BLaER1 (cell line): ENCODE data around the gene ERVMER34-1.

Source experiments
- H3K27ac ChIP-seq: shearing (Covaris generic); formaldehyde crosslinking; 2 replicates; pipeline ENCODE4 v1.8.1; 2022
- H3K27me3 ChIP-seq: shearing (Covaris generic); formaldehyde crosslinking; 2 replicates; pipeline ENCODE4 v1.8.1; 2022
- H3K36me3 ChIP-seq: shearing (Covaris generic); formaldehyde crosslinking; 2 replicates; pipeline ENCODE4 v1.8.1; 2022
- H3K4me1 ChIP-seq: shearing (Covaris generic); formaldehyde crosslinking; 2 replicates; pipeline ENCODE4 v1.8.1; 2022
- H3K4me2 ChIP-seq: shearing (Covaris generic); formaldehyde crosslinking; 2 replicates; pipeline ENCODE4 v1.8.1; 2022
- H3K4me3 ChIP-seq: shearing (Covaris generic); formaldehyde crosslinking; 2 replicates; pipeline ENCODE4 v1.8.1; 2022
- H3K9ac ChIP-seq: shearing (Covaris generic); formaldehyde crosslinking; 2 replicates; pipeline ENCODE4 v1.8.1; 2022
- H3K9me3 ChIP-seq: shearing (Covaris generic); formaldehyde crosslinking; 2 replicates; pipeline ENCODE4 v1.8.1; 2022
- H4K20me1 ChIP-seq: shearing (Covaris generic); formaldehyde crosslinking; 2 replicates; pipeline ENCODE4 v1.8.1; 2022
- Cebpa-rat ChIP-seq: shearing (Covaris generic); IDR thresholded peaks from 2 replicates; pipeline ENCODE4 v1.8.1; 2022

The ERVMER34-1 gene

DNA sequence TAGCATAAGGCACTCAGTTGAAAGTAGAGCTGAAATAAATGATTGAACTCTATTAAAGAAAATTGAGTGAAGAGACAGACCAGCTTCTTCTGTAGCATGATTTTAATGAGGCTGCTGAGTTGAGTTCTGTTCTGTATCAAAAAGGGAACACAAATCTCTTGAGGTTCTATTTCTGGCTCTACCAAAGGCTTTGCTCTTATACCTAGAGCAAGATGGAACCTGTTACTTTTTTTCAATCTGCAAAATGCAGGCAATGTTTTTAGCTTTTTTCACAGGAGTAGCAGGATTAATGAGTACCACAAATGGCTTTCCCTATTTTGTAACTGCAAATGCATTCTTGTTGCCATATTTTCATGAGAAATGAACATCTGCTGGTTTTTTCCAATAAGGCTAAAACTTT, 4.2 kb upstream of the ERVMER34-1 start:
- Histone ChIP-seq H4K20me1 (no peaks in the 10 kb centered on the region), H3K27ac (no peak overlapping the region), H3K4me2 (no peak overlapping the region), H3K36me3 (no peaks in the 10 kb centered on the region), H3K27me3 (no peaks in the 10 kb centered on the region), H3K4me3 (no peak overlapping the region), H3K9ac (no peak overlapping the region), H3K4me1 (no peaks in the 10 kb centered on the region), H3K9me3 (peaks cover 22% of the 10 kb centered on the region)
- no peak for TF ChIP-seq Cebpa-rat

- Histone ChIP-seq H3K27ac (no peak overlapping the region), H4K20me1 (no peaks in the 10 kb centered on the region), H3K27me3 (no peaks in the 10 kb centered on the region), H3K4me3 (no peak overlapping the region), H3K4me2 (no peak overlapping the region), H3K9me3 (peaks cover 22% of the 10 kb centered on the region), H3K4me1 (no peaks in the 10 kb centered on the region), H3K36me3 (no peaks in the 10 kb centered on the region), H3K9ac (no peak overlapping the region)
- no peak for TF ChIP-seq Cebpa-rat
These were observed 1.7 kb upstream of the ERVMER34-1 start for GRCh38 chr4:52752936-52753335.

DNA sequence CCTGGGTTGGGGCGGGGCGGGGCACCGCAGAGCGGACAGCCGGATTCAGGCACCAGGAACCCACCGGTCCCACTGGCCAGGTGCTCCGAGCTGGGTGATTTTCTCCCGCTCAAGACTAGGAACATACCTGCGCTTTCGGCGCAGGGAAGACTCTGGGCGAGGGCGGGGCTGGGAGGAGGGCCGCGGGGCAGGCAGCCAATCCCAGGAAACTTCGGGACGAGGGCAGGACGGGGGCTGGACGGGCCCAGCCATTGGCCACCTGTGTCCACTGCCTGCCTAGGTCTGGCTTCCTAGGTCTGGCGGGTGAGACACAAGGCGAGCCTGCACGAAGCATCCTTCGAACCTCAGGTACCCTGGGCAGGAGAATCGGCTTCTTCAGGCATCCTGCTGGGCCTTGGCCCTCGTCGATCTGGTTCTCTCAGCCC, 274 bp upstream of the ERVMER34-1 start:
- Histone ChIP-seq H3K9me3 (peaks cover 22% of the 10 kb centered on the region), H3K27me3 (no peaks in the 10 kb centered on the region), H3K4me3 (no peak overlapping the region), H3K4me2 (no peak overlapping the region), H3K9ac (no peak overlapping the region), H3K36me3 (no peaks in the 10 kb centered on the region), H3K27ac (no peak overlapping the region), H4K20me1 (no peaks in the 10 kb centered on the region), H3K4me1 (no peaks in the 10 kb centered on the region)
- no peak for TF ChIP-seq Cebpa-rat

GRCh38 chr4:52750213-52750612, 1.0 kb downstream of the ERVMER34-1 start:
- H3K27ac ChIP-seq = no peak overlapping the region
- H3K4me1 ChIP-seq = no peaks in the 10 kb centered on the region
- H4K20me1 ChIP-seq = no peaks in the 10 kb centered on the region
- no peaks in the 10 kb centered on the region for H3K27me3 ChIP-seq
- H3K4me2 ChIP-seq = no peak overlapping the region
- H3K4me3 ChIP-seq = no peak overlapping the region
- no peak overlapping the region for H3K9ac ChIP-seq
- H3K36me3 ChIP-seq = no peaks in the 10 kb centered on the region
- TF ChIP-seq Cebpa-rat = peak; percentile 94
- peaks cover 22% of the 10 kb centered on the region for H3K9me3 ChIP-seq

DNA sequence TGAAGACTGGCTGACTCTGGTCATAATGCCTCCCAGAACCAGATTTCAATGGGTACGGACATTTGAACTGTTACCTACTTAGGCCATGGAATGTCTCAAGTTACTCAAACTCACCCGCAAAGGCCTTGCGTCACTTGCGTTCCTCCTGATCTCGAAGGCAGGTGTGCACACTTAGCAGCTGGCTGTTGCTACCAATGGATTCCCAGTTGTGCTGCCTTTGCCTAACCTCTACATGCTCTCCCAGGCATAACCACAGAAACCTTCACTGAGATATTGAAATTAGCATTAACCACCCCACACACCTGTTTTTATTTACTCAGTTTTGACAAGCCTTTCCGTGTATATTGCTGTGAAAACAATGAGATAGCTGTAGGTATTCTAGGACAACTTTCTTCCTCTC, 2.8 kb downstream of the ERVMER34-1 start:
- no peak for TF ChIP-seq Cebpa-rat
- H3K4me3 ChIP-seq = no peak overlapping the region

GRCh38 chr4:52744588-52744987, 6.6 kb downstream of the ERVMER34-1 start:
- H3K4me2 ChIP-seq = no peak overlapping the region
- no peaks in the 10 kb centered on the region for H3K36me3 ChIP-seq
- no peaks in the 10 kb centered on the region for H3K27me3 ChIP-seq
- H3K9ac ChIP-seq = no peak overlapping the region
- no peaks in the 10 kb centered on the region for H3K9me3 ChIP-seq
- TF ChIP-seq Cebpa-rat = peak; percentile 17; the same call in 1 of the 2 replicates
- H3K27ac ChIP-seq = no peak overlapping the region
- no peak overlapping the region for H3K4me3 ChIP-seq
- no peaks in the 10 kb centered on the region for H3K4me1 ChIP-seq
- H4K20me1 ChIP-seq = no peaks in the 10 kb centered on the region

More for the DNA sequence above, 2.8 kb downstream of the ERVMER34-1 start:
- Histone ChIP-seq H3K9ac (no peak overlapping the region), H3K4me2 (no peak overlapping the region), H4K20me1 (no peaks in the 10 kb centered on the region), H3K9me3 (peaks cover 22% of the 10 kb centered on the region), H3K4me1 (no peaks in the 10 kb centered on the region), H3K36me3 (no peaks in the 10 kb centered on the region), H3K27ac (no peak overlapping the region), H3K27me3 (no peaks in the 10 kb centered on the region)

DNA sequence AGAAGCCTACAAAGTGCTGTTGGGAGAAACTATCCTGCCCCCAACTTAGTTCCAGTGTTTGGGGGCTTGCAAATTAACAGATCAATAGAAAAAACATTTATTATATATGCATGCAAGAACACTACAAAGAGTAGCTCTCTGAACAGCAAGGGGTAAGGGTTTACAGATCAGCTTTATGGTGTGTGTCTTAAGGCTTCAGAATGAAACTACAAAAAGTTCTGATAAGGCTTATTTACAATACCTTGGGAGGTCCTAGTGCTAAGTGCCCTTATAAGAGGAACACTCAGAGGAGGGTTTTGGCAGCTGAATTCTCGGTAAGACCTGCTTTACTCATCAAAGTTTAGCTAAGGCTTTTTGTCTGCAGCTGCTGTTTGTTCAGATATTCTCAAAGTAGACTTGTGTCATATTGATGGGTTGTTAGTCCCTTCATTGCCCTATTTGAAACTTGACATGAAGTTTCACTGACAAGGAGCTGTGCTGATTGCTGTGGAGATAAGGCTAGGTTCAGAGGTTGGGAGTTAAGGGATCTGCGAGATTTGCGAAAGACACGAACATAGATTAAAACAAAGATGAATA, 7.7 kb downstream of the ERVMER34-1 start:
- H3K36me3 ChIP-seq = no peaks in the 10 kb centered on the region
- no peaks in the 10 kb centered on the region for H3K9me3 ChIP-seq
- H3K27me3 ChIP-seq = no peaks in the 10 kb centered on the region
- H3K4me3 ChIP-seq = no peak overlapping the region
- H3K9ac ChIP-seq = no peak overlapping the region
- no peaks in the 10 kb centered on the region for H3K4me1 ChIP-seq
- H3K4me2 ChIP-seq = no peak overlapping the region
- no peak overlapping the region for H3K27ac ChIP-seq
- no peak for TF ChIP-seq Cebpa-rat
- H4K20me1 ChIP-seq = no peaks in the 10 kb centered on the region

GRCh38 chr4:52729586-52729985, 21.6 kb downstream of the ERVMER34-1 start:
- no peak for TF ChIP-seq Cebpa-rat
- Histone ChIP-seq H4K20me1 (no peaks in the 10 kb centered on the region), H3K4me1 (no peaks in the 10 kb centered on the region), H3K27me3 (no peaks in the 10 kb centered on the region), H3K9me3 (no peaks in the 10 kb centered on the region), H3K9ac (no peak overlapping the region), H3K4me3 (no peak overlapping the region), H3K27ac (no peak overlapping the region), H3K4me2 (no peak overlapping the region), H3K36me3 (no peaks in the 10 kb centered on the region)

- Histone ChIP-seq H3K4me1 (no peaks in the 10 kb centered on the region), H3K4me3 (no peak overlapping the region), H3K9ac (no peak overlapping the region), H3K27ac (no peak overlapping the region), H3K9me3 (no peaks in the 10 kb centered on the region), H4K20me1 (no peaks in the 10 kb centered on the region), H3K27me3 (no peaks in the 10 kb centered on the region), H3K36me3 (no peaks in the 10 kb centered on the region), H3K4me2 (no peak overlapping the region)
- no peak for TF ChIP-seq Cebpa-rat
These were observed 22.5 kb downstream of the ERVMER34-1 start for GRCh38 chr4:52728691-52729240.

DNA sequence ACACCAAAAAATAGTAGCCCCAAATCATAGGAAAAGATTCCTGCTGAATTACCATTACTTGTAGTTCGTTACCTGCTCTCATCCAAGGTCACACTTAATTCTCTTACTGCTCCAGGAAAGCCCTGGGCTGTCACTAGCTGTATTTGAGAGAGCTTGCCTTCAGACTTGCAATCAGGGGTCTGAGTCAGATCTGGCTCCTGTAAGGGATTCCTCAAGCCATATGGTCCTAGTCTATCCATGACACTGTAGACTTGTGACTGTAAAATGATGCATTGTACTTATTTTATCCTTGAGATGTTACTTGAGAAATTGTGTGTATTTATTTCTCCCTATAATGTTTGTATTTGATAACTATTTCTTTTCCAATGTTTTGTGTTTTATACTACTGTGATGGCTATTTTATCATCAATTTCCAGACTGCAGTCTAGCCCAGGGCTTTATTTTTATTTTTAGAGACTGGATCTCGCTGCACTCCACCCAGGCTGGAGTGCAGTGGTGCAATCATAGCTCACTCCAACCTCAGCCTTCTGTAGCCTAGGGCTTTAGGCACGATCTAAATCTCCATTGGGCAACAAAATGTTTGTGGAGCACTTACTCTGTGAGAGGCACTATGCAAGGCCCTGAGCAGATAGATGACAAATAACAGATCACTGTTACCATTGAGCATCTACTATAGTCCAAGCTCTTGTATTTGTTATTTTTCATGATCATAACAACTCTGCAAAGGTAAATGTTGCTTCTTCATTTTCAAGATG, 24.2 kb downstream of the ERVMER34-1 start:
- Histone ChIP-seq H3K36me3 (no peaks in the 10 kb centered on the region), H3K4me1 (peaks cover 9% of the 10 kb centered on the region), H3K4me3 (no peak overlapping the region), H3K9me3 (no peaks in the 10 kb centered on the region), H3K4me2 (no peak overlapping the region), H3K27ac (no peak overlapping the region), H3K27me3 (no peaks in the 10 kb centered on the region), H4K20me1 (no peaks in the 10 kb centered on the region), H3K9ac (no peak overlapping the region)
- no peak for TF ChIP-seq Cebpa-rat
